ENCODE measurements around the gene ITPR1.

Gene ITPR1

DNA sequence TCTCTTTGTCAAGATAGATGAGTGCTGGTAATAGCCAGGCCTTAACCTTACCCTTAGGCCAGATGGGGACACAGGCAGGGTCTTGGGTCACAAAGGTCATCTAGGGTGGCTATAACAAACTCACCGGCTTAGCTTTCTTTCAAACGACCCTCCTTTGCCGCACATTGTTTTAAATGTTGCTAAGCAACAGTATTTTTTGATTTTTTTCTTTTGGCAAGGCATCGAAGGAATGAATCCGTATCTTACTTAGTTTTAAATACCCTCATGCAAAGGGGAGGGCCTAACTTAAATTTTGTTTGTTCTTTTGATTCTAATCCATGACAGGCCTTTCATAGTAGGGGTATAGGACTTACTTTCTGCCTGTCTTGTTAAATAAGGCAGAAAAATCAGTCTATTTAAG, 35.2 kb downstream of the ITPR1 start:
- peaks cover 9% of the 10 kb centered on the region for H3K36me3 Mint-ChIP-seq (ENCODE audit: low read depth)
- H3K4me3 Mint-ChIP-seq: no peak overlapping the region
- H3K27me3 Mint-ChIP-seq (ENCODE audit: low read depth): no peaks in the 10 kb centered on the region
- peaks cover 17% of the 10 kb centered on the region for H3K4me1 Mint-ChIP-seq (ENCODE audit: low read depth)
- H3K9me3 Mint-ChIP-seq: no peaks in the 10 kb centered on the region
- H3K27ac Mint-ChIP-seq: no peak overlapping the region

DNA sequence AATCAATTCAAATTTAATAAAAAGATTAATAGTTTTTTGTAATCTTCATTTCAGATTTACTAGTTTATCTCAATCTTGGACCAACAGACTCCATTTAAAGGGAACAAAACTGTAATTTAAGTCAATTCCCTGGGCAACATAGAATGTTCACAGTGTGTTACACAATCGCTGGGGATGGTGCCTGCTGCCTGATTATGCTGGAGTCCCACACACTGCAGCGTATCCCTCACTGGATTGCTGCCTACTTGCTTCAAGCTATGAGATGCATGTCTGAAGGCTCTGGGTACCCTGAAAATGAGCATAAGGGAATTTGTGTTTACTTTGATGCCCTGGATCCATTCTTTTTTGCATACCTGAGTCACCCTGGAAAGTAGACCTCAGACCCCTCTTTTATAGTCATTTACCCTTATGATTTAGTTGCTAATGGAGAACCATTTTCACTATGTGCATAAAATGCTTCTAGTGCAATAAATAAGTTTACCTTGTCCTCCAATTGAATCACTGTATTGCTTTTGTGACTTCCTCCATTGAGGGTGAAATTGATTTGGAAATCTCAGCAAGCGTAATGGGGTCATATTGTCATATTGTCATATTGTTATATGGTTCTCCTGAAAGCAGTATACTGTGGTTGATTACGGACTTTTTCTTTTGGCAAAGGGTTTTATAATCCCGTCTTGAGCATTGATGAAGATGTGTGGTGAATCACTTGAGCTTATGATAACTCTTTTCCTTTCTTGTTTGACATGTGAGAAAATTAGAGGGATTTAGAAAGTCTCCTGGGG, 35.9 kb downstream of the ITPR1 start:
- Mint-ChIP-seq H3K36me3 (ENCODE audit: low read depth) (peaks cover 7% of the 10 kb centered on the region), H3K27ac (no peak overlapping the region), H3K27me3 (ENCODE audit: low read depth) (no peaks in the 10 kb centered on the region), H3K4me3 (no peak overlapping the region), H3K4me1 (ENCODE audit: low read depth) (peaks cover 17% of the 10 kb centered on the region), H3K9me3 (no peaks in the 10 kb centered on the region)

DNA sequence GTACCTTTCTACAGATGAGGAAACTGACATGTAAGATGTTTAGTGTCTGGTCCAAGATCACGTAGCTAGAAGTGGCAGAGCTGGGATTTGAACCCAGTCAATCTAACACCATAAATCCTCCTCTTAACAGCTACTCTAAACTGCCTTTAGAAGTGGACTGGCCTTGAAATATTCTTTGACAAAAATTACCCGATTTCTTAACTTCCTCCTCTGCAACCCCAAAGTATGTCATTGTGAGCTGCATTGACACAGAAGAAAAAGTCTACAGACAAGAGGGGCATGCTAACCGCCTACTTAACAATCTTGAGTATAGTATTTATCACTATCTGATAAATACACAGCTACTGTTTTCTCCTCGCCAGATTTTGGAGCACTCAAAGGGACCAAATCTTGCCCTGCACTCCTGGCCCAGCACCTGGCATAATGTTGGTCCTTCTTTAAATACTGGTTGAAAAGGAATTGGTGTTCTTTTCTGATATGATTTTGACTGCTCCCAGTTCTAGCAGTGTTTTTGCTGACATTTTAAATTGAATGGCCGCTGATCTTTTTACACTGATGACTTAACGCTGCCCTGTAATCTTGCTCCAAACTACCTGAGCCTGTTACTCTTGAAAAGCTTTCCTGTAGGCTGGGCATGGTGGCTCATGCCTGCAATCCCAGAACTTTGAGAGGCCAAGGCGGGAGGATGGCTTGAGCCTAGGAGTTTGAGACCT, 36.9 kb downstream of the ITPR1 start:
- Mint-ChIP-seq H3K36me3 (ENCODE audit: low read depth) (peaks cover 6% of the 10 kb centered on the region), H3K4me1 (ENCODE audit: low read depth) (peaks cover 15% of the 10 kb centered on the region)

DNA sequence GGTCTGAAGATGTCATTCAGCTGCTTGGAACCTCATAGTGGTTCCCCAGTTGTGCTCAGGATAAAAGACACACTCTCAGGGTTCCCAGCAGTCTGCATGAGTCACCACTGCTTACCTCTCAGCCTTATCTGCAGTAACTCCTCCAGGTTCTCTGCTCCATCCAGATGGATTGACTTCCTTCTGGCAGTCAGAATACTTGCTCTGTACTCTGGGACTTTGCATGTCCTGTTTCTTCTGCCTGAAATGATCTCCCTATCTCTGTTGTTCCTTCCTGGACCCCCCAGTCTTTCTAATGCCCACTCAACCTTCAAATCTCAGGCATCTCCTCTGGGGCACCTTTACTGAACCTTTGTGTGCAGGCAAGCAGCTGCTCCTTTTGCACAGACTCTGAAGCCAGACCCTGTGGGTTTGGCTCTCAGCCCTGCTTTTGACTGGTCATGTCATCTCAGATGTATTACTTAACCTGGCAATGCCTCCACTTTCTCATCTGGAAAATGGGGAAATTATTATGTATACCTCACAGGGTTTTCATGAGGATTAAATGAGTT, 38.4 kb downstream of the ITPR1 start:
- Mint-ChIP-seq H3K4me1 (ENCODE audit: low read depth) (peaks cover 8% of the 10 kb centered on the region), H3K36me3 (ENCODE audit: low read depth) (peaks cover 1% of the 10 kb centered on the region), H3K27ac (no peak overlapping the region), H3K9me3 (no peaks in the 10 kb centered on the region), H3K4me3 (no peak overlapping the region), H3K27me3 (ENCODE audit: low read depth) (no peaks in the 10 kb centered on the region)

More for the DNA sequence above, 36.9 kb downstream of the ITPR1 start:
- Mint-ChIP-seq H3K4me3 (no peak overlapping the region), H3K9me3 (no peaks in the 10 kb centered on the region), H3K27ac (no peak overlapping the region), H3K27me3 (ENCODE audit: low read depth) (no peaks in the 10 kb centered on the region)

DNA sequence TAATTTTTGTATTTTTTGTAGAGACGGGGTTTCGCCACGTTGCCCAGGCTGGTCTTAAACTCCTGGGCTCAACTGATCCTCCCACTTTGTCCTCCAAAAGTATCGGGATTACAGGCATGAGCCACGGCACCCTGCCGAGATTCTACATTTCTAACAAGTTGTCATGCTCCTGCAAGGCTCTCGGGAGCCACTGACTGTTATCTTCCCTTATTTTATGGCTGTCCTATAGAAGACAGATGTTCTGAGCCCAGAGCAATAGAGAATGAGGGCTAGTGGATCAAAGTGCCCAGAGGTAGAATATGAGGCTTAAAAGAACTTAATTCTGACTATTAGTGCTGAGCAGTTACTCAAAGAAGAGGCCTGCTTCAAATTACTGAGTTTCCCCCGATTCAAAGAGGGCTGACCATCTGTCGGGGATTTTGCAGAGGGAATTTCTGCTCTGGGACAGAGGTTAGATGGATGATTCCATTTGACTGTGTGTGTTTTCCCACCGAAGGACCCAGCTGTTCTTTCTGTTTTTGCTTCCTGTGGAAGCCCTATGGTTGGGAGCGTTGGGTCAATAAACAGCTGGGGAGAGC, 39.5 kb downstream of the ITPR1 start:
- Mint-ChIP-seq H3K4me3 (no peak overlapping the region), H3K27ac (no peak overlapping the region), H3K4me1 (ENCODE audit: low read depth) (peaks cover 8% of the 10 kb centered on the region), H3K27me3 (ENCODE audit: low read depth) (no peaks in the 10 kb centered on the region), H3K36me3 (ENCODE audit: low read depth) (peaks cover 2% of the 10 kb centered on the region), H3K9me3 (peaks cover 4% of the 10 kb centered on the region)

DNA sequence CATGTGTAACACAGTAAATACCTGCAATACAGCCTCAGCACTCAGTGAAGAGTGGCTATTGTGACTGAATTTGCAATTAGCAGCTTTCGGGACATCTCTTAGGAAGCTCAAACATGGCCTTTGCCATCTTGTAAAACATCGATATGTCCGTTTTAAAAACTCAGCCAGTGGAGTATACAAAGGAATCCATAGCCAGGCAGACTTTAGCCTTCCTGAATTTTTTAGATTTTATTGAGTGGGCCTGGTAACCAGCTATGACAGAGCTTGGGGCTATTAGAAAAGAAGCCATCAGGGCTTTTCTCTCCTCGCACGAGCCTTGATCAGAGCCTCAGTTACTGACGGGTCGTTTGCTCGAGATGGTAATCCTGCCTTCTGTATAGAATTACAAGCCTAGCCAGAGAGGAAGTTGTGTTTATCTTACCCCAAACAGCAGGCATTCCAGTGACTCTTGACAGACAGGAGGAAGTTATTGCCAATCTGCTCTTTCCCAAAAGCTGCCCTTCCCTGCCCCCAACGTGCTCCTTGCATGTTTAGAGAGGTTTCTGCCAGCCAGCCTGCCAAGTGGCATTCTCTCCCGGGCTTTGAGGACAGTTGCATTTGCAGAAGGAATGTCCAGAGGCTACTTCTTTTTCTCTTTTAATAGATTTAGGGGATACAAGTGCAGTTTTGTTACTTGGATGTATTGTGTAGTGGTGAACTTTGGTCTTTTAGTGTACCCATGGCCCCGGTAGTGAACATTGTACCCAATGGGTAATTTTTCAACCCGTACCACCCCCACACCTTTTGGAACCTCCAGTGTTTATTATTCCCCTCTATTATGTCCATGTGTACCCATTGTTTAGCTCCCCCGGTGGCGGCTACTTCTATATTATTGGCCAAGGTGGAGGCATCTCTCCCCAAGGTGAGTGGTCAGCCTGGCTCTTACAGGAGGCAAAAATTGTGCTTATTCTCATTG, 40.6 kb downstream of the ITPR1 start:
- peaks cover 6% of the 10 kb centered on the region for H3K36me3 Mint-ChIP-seq (ENCODE audit: low read depth)
- H3K4me1 Mint-ChIP-seq (ENCODE audit: low read depth): peaks cover 8% of the 10 kb centered on the region
- no peak overlapping the region for H3K4me3 Mint-ChIP-seq
- no peaks in the 10 kb centered on the region for H3K27me3 Mint-ChIP-seq (ENCODE audit: low read depth)
- H3K9me3 Mint-ChIP-seq: peaks cover 5% of the 10 kb centered on the region
- no peak overlapping the region for H3K27ac Mint-ChIP-seq

DNA sequence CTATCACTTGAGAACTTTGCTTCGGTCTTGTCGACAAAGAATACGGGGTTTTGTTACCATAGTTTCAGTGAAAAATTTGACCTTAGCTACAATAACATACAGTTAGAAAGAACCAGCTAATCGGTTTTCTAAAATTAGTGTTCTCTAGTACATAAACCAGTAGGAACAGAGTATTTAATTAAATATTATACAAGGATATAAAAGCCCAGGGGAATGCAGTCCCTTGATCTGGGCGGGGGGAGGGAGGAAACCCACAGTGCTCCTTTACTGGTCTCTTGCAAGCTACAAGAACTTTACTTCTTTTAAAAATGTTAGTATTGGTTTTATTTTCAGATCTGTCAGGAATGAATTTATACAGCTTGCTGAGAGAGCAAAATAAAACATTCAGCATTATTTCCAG, 41.8 kb downstream of the ITPR1 start:
- H3K36me3 Mint-ChIP-seq (ENCODE audit: low read depth): peaks cover 6% of the 10 kb centered on the region
- H3K4me3 Mint-ChIP-seq: no peak overlapping the region

DNA sequence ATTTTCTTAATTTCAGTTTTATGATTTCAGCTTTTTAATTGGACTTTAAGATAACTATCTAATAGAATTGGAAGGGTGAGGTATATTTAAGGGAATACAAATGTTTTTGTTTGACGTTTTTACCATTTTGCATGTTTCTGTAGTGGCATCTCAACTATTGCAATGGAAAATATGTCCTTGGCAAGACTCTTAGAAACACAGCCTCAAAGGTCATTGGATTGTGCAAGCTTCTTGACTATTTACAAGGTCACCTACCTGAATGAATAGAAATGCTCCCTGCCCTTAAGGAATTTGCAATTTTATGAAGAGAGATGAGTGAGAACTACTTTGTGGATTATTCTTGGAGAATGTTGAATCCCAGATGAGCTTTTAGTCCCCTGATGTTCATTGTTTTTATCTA, 43.1 kb downstream of the ITPR1 start:
- Mint-ChIP-seq H3K9me3 (peaks cover 5% of the 10 kb centered on the region), H3K36me3 (ENCODE audit: low read depth) (peaks cover 6% of the 10 kb centered on the region), H3K4me3 (no peak overlapping the region), H3K27me3 (ENCODE audit: low read depth) (no peaks in the 10 kb centered on the region), H3K27ac (no peak overlapping the region), H3K4me1 (ENCODE audit: low read depth) (peaks cover 5% of the 10 kb centered on the region)

More for the DNA sequence above, 41.8 kb downstream of the ITPR1 start:
- Mint-ChIP-seq H3K27ac (no peak overlapping the region), H3K27me3 (ENCODE audit: low read depth) (no peaks in the 10 kb centered on the region), H3K4me1 (ENCODE audit: low read depth) (peaks cover 8% of the 10 kb centered on the region), H3K9me3 (peaks cover 5% of the 10 kb centered on the region)

DNA sequence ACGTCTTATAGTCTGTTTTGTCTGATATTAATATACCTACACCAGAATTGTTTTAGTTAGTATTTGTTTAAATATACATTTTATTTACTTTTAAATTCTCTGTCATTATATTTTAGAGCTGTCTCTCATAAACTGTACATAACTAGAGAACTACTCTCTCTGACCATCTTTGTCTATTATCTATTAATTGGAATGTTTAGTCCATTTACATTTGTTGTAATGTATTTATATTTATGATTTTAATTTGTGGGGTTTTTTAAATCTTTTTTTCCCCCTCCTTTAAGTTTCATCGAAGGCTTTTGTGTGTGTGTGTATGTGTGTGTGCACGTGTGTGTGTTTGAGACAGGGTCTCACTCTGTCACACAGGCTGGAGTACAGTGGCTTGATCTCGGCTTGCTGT, 47.1 kb downstream of the ITPR1 start:
- Mint-ChIP-seq H3K4me1 (ENCODE audit: low read depth) (no peaks in the 10 kb centered on the region), H3K27me3 (ENCODE audit: low read depth) (no peaks in the 10 kb centered on the region), H3K4me3 (no peak overlapping the region), H3K27ac (no peak overlapping the region), H3K9me3 (peaks cover 5% of the 10 kb centered on the region), H3K36me3 (ENCODE audit: low read depth) (peaks cover 6% of the 10 kb centered on the region)

DNA sequence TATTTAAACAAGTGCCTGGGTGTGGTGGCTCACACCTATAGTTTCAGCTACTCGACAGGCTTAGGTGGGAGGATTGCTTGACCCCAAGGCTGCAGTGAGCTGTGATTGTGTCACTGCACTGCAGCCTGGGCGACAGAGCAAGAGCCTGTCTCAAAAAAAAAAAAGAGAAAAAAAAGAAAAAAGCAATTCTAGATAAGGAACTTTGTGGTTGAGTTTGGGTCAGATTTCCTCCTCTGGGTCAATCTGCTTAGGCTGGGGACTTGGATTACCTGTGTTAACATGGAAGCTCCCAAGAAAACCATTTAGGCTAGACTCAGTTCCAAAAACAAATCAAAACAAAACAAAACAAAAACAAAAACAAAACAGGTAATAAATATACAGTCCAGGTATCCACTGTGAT, 50.0 kb downstream of the ITPR1 start:
- H3K4me1 Mint-ChIP-seq (ENCODE audit: low read depth): no peaks in the 10 kb centered on the region
- no peaks in the 10 kb centered on the region for H3K27me3 Mint-ChIP-seq (ENCODE audit: low read depth)
- H3K4me3 Mint-ChIP-seq: no peak overlapping the region
- H3K9me3 Mint-ChIP-seq: no peaks in the 10 kb centered on the region
- no peak overlapping the region for H3K27ac Mint-ChIP-seq
- peaks cover 3% of the 10 kb centered on the region for H3K36me3 Mint-ChIP-seq (ENCODE audit: low read depth)

DNA sequence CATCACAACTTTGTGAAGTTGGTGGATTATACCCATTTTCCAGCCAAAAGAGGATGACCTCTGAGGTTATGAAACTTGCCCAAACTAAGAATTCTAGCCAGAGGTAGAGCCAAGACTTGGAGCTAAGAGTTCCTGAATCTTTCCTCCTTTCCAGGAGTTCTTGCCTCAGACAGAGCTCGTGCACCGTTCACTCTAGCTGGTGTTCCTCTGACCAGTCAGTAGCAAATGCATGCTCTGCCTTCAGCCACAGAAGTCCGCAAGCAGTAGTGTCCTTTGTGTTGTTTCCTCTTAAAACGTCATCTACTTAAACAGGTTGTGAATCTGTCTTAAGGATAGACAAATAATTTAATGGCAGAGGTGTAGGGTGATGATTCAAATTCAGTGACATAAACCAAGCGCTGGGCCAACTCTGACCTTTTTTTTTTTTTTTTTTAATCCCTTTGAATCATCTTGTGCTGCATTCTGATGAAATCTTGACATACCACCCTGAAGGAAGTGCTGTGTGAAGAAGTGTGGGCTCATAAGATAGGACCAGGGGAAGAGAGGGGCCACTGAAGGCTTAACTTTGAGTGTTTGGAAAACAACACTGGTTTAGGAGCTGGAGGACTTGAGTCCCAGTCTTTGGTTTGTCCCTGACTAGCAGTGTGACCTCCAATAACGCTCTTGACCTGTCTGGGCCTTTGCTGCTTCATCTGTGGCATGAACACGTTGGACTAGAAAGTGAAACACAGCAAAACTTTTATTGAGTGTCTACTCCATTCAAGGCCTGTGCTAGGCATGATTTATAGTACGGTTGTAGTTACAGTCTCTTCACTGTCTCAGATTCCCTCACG, 53.4 kb downstream of the ITPR1 start:
- Mint-ChIP-seq H3K27ac (no peak overlapping the region), H3K9me3 (no peaks in the 10 kb centered on the region), H3K36me3 (ENCODE audit: low read depth) (no peaks in the 10 kb centered on the region), H3K4me3 (no peak overlapping the region), H3K27me3 (ENCODE audit: low read depth) (no peaks in the 10 kb centered on the region), H3K4me1 (ENCODE audit: low read depth) (peaks cover 2% of the 10 kb centered on the region)

DNA sequence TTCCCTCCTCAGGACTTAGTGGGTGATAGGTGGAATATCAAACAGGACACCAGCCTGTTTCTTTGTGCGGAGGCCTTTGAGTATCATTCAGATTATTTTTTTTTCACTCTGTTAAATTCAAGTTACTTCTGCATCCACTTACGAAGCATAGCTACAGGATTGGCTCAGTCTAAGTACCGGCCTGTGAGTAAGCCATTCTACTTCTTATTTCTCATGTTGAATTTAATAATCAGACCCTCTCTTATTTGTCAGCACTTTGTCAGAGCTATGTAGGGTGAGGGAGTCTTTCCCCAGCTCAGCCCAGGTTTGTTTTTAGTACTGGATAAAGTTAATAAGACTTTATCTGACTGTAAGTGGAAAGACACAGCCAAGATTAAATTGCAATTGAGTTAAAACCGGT, 54.7 kb downstream of the ITPR1 start:
- no peak overlapping the region for H3K27ac Mint-ChIP-seq
- no peaks in the 10 kb centered on the region for H3K36me3 Mint-ChIP-seq (ENCODE audit: low read depth)
- H3K4me1 Mint-ChIP-seq (ENCODE audit: low read depth): peaks cover 2% of the 10 kb centered on the region
- H3K4me3 Mint-ChIP-seq: no peak overlapping the region
- no peaks in the 10 kb centered on the region for H3K27me3 Mint-ChIP-seq (ENCODE audit: low read depth)
- no peaks in the 10 kb centered on the region for H3K9me3 Mint-ChIP-seq

DNA sequence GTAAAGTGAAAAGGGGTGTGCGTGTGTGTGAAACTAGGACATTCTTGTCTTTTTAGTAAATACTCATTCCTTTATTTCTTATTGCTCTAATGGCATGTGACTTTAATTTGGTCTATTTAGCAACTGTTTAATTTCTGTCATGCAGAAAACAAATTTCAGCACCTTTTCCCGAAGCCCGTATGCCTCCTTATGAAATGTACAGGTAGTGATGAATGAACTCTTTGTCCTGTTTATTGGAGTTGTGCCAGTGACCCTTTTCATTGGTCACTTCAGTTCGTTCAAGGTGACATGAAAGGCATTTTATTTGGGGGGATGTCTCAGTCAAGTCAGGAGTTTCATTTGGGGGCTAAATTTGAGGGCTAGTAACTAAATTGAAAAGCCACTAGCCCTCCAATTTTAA, 55.2 kb downstream of the ITPR1 start:
- Mint-ChIP-seq H3K4me1 (ENCODE audit: low read depth) (peaks cover 2% of the 10 kb centered on the region), H3K4me3 (no peak overlapping the region), H3K27ac (no peak overlapping the region), H3K36me3 (ENCODE audit: low read depth) (no peaks in the 10 kb centered on the region), H3K9me3 (no peaks in the 10 kb centered on the region), H3K27me3 (ENCODE audit: low read depth) (no peaks in the 10 kb centered on the region)
